ENCODE results near the gene ARL6IP4. TPM values are rescaled to one million over a fixed set of nuclear protein-coding genes. Genes with fewer than 3 reads are reported as not detected.
"Not testable (repeated sequence)": the region's sequence is repeated elsewhere in the genome, so short reads cannot be mapped to it uniquely, and the experiment has no call there.

ARL6IP4 gene
- total and polyA plus RNA-seq, 7 experiments from 2014 or later: 137 to 295 (median 186) TPM

DNA sequence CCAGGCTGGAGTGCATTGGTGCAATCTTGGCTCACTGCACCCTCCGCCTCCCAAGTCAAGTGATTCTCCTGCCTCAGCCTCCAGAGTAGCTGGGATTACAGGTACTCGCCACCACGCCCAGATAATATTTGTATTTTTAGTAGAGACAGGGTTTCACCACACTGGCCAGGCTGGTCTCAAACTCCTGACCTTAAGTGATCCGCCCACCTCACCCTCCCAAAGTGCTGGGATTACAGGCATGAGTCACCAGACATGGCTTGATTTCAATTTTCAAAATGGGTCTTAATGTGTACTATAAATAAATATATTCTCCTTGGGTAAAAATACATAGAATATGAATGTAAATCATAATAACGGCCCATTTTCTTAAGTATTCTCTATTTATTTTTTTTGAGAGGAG lies 39.1 kb upstream of the ARL6IP4 start:
- H3K4me3 ChIP-seq (ENCODE audit: low read length); H3K27me3 Mint-ChIP-seq; H3K9me3 ChIP-seq (ENCODE audit: control insufficient read depth in 2 of 3, low read length in 3 of 3); CTCF ChIA-PET; H3K27me3 ChIP-seq (ENCODE audit: control insufficient read depth in 2 of 2, insufficient read depth in 2 of 2, low read length in 2 of 2); ATAC-seq; H3K36me3 ChIP-seq (ENCODE audit: control insufficient read depth in 2 of 3, insufficient read depth in 3 of 3, low read length in 3 of 3); DNase-seq; H3K27ac ChIP-seq (ENCODE audit: low read depth, low read length); POLR2A ChIA-PET; intact Hi-C loops (cut with micrococcal nuclease); H3K4me3 Mint-ChIP-seq; H3K4me1 ChIP-seq (ENCODE audit: control insufficient read depth in 2 of 2, insufficient read depth in 2 of 2, low read length in 2 of 2); H3K9me3 Mint-ChIP-seq: not testable (repeated sequence)
- H3K36me3 Mint-ChIP-seq: peaks cover 0 to 19% (median 0%) of the 10 kb centered on the region in 5 donors
- peaks cover 0 to 15% (median 5%) of the 10 kb centered on the region in 7 donors for H3K4me1 Mint-ChIP-seq
- peak overlapping the region in 1 of 9 donors; percentile 12 for H3K27ac Mint-ChIP-seq

DNA sequence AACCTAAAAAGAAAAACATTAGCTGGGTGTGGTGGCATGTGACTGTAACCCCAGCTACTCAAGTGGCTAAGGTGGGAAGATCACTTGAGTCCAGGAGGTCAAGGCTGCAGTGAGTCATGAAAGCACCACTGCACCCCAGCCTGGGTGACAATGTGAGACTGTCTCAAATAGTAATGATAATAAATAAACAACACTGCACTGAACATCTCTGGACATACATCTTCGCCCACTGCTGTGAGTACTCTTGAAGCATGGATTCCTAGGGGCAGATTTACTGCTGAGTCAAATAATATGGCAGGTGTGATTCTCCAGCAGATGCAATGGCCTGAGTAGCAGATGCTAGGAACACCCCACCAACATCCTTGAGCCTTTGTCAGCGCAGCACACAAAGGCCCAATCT lies 37.8 kb upstream of the ARL6IP4 start:
- ChIA-PET POLR2A (no interaction called here), CTCF (interaction anchor here (0.6 kb wide), 1 partner anchor 368 kb away, joined by 3 read pairs; no protein-coding TSS in a partner anchor)
- peaks cover 0 to 2% (median 0%) of the 10 kb centered on the region in 3 experiments for H3K36me3 ChIP-seq (ENCODE audit: control insufficient read depth in 2 of 3, insufficient read depth in 3 of 3, low read length in 3 of 3)
- no peaks in the 10 kb centered on the region for H3K27me3 ChIP-seq (ENCODE audit: control insufficient read depth in 2 of 2, insufficient read depth in 2 of 2, low read length in 2 of 2)
- H3K4me3 Mint-ChIP-seq: no peak overlapping the region
- no peaks in the 10 kb centered on the region for H3K27me3 Mint-ChIP-seq
- H3K36me3 Mint-ChIP-seq: peaks cover 0 to 16% (median 0%) of the 10 kb centered on the region in 5 donors
- H3K4me1 Mint-ChIP-seq: peaks cover 0 to 28% (median 8%) of the 10 kb centered on the region in 7 donors
- intact Hi-C loops (cut with micrococcal nuclease): no loop called here
- no peak overlapping the region for H3K27ac ChIP-seq (ENCODE audit: low read depth, low read length)
- no peaks in the 10 kb centered on the region for H3K9me3 ChIP-seq (ENCODE audit: control insufficient read depth in 2 of 3, low read length in 3 of 3)
- no peak for DNase-seq
- H3K4me3 ChIP-seq (ENCODE audit: low read length): no peak overlapping the region
- H3K4me1 ChIP-seq (ENCODE audit: control insufficient read depth in 2 of 2, insufficient read depth in 2 of 2, low read length in 2 of 2): peaks cover 0 to 3% of the 10 kb centered on the region in 2 donors
- peak overlapping the region in 1 of 9 donors; percentile 33 for H3K27ac Mint-ChIP-seq
- H3K9me3 Mint-ChIP-seq: no peaks in the 10 kb centered on the region
- ATAC-seq: no peak

DNA sequence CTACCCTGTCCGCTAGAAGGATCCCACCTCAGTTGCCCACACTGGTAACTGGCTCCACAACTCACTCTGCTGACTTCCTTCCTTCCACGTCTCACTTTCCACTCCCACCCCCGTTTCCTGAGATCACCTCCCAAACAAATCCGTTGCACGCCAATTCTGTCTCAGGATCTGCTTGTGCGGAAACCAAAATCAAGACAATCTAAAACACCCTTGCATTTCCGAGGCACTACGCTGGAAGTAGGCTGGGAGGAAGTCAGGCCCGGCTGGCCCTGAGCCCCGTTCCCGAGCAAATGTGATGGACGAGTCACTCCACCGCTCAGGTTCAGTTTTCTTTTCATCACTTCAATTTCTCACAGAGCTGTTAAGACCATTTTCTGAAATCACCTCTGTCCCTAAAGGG lies 37.3 kb upstream of the ARL6IP4 start:
- intact Hi-C loops (cut with micrococcal nuclease): no loop called here
- no peaks in the 10 kb centered on the region for H3K9me3 Mint-ChIP-seq
- Histone ChIP-seq H3K9me3 (ENCODE audit: control insufficient read depth in 2 of 3, low read length in 3 of 3) (no peaks in the 10 kb centered on the region), H3K27ac (ENCODE audit: low read depth, low read length) (no peak overlapping the region), H3K4me3 (ENCODE audit: low read length) (no peak overlapping the region), H3K36me3 (ENCODE audit: control insufficient read depth in 2 of 3, insufficient read depth in 3 of 3, low read length in 3 of 3) (no peaks in the 10 kb centered on the region), H3K27me3 (ENCODE audit: control insufficient read depth in 2 of 2, insufficient read depth in 2 of 2, low read length in 2 of 2) (no peaks in the 10 kb centered on the region), H3K4me1 (ENCODE audit: control insufficient read depth in 2 of 2, insufficient read depth in 2 of 2, low read length in 2 of 2) (peaks cover 0 to 3% of the 10 kb centered on the region in 2 donors)
- H3K36me3 Mint-ChIP-seq: peaks cover 0 to 11% (median 2%) of the 10 kb centered on the region in 5 donors
- ChIA-PET POLR2A (no interaction called here), CTCF (no interaction called here)
- H3K4me3 Mint-ChIP-seq: peak overlapping the region in 1 of 10 donors; percentile 14
- H3K27ac Mint-ChIP-seq: no peak overlapping the region
- H3K4me1 Mint-ChIP-seq: peaks cover 0 to 30% (median 8%) of the 10 kb centered on the region in 7 donors
- ATAC-seq (no peak), DNase-seq (no peak)
- H3K27me3 Mint-ChIP-seq: no peaks in the 10 kb centered on the region

DNA sequence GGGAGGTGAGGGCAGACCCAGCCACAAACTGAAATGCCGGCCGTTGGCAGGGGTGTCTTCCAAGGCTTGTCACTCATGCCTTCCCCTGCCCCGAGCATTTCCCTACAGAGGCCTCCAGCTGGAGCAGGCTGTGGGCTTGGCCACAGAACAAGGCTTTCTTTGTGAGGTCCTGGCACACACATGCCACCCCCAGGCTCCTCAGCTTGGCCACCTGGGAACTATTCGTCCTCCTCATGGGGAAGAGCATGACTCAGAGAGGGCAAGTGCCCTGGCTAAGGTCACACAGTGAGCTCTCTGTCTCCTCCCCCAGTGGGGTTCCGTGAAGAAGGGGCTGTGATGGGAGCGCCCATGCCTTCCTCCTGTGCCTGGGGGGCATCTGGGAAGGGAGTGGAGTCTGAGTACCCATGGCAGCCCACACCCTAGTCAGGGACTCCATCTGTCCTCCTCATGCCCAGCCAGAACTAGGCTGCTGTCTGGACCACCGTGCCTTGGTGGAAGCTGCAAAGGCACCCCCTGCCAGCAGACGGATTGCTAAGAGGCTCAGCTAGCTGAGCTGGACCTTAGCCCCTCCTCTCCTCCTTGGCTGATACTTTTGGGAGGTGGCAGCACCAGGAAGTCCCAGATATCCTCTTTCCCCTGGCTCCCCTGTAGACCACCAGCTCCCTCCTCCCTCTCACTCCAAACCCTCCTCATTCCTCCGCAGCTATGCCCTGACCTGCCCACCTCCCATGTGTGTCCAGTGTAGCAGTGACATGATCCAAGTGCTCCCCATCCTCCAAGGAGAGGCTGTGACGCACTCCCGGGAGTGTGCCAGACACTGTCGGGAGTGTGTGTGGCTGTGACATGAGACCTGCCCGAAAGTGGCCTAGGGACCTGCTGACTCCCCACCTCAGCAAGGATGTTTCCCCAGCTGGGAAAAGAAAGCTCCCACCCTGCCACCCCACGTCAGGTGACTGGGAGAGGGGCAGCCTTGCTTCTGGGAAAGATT lies 35.6 kb upstream of the ARL6IP4 start:
- CTCF ChIA-PET: interaction anchor here (0.6 to 1.3 kb wide), 2 partner anchors 84 to 1549 kb away, joined by 3 to 5 read pairs; no protein-coding TSS in a partner anchor
- peaks cover 0 to 31% (median 8%) of the 10 kb centered on the region in 7 donors for H3K4me1 Mint-ChIP-seq
- POLR2A ChIA-PET: interaction anchor here (0.6 to 0.9 kb wide), 2 partner anchors 73 to 154 kb away, joined by 3 read pairs; no protein-coding TSS in a partner anchor

DNA sequence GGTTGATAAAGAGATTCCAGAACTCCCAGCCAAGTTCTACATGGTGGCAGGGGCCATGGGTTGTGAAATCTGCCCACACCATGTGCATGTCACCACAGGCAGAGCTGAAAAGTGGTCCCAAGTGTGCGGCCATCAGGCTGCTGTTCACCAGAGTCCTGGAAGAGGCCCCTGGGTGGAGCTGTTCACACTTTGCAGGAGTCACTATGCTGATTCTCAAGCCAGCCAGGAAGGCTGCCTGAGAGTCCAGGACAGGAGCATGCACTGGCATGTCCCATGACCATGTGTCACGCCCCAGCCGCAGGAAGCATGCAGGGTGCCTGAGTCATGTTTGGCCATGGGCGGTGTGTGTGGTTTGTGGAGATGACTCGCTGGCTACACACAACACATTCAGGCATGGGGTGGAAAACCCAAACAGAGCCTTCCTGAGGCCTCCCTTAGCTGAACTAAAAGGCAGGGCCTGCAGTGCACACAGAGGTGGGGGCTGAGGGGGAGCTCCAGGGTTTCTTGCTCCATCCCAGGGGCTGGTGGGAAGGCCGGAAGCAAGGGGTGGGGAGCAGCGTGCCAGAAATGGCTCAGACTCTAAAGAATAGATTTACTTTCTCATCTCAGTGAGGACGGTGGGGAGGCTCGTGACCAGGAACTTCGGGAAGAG lies 33.7 kb upstream of the ARL6IP4 start:
- Mint-ChIP-seq H3K4me1 (peaks cover 0 to 31% (median 8%) of the 10 kb centered on the region in 7 donors), H3K27ac (peak overlapping the region in 3 of 9 donors; percentile 41 to 87 (median 67)), H3K27me3 (no peaks in the 10 kb centered on the region), H3K9me3 (no peaks in the 10 kb centered on the region), H3K4me3 (peak overlapping the region in 2 of 10 donors; percentile 44 to 77), H3K36me3 (peaks cover 0 to 5% (median 3%) of the 10 kb centered on the region in 5 donors)
- Histone ChIP-seq H3K27ac (ENCODE audit: low read depth, low read length) (no peak overlapping the region), H3K36me3 (ENCODE audit: control insufficient read depth in 2 of 3, insufficient read depth in 3 of 3, low read length in 3 of 3) (no peaks in the 10 kb centered on the region), H3K4me1 (ENCODE audit: control insufficient read depth in 2 of 2, insufficient read depth in 2 of 2, low read length in 2 of 2) (peaks cover 0 to 3% of the 10 kb centered on the region in 2 donors), H3K4me3 (ENCODE audit: low read length) (no peak overlapping the region), H3K27me3 (ENCODE audit: control insufficient read depth in 2 of 2, insufficient read depth in 2 of 2, low read length in 2 of 2) (no peaks in the 10 kb centered on the region), H3K9me3 (ENCODE audit: control insufficient read depth in 2 of 3, low read length in 3 of 3) (no peaks in the 10 kb centered on the region)
- intact Hi-C loops (cut with micrococcal nuclease): loop anchor here in 1 of 2 donors (2.0 kb wide), 1 partner anchor 48 kb away; no protein-coding TSS in a partner anchor
- POLR2A ChIA-PET: interaction anchor here (0.9 kb wide), 1 partner anchor 76 kb away, joined by 3 read pairs; no protein-coding TSS in a partner anchor
- DNase-seq (peak in 1 of 9 donors; percentile 88), ATAC-seq (peak; percentile 87)
- CTCF ChIA-PET: interaction anchor here (0.9 to 1.9 kb wide), 2 partner anchors 86 to 153 kb away, joined by 3 to 5 read pairs; no protein-coding TSS in a partner anchor

More for the DNA sequence above, 35.6 kb upstream of the ARL6IP4 start:
- intact Hi-C loops (cut with micrococcal nuclease): no loop called here
- H3K4me1 ChIP-seq (ENCODE audit: control insufficient read depth in 2 of 2, insufficient read depth in 2 of 2, low read length in 2 of 2): peaks cover 0 to 3% of the 10 kb centered on the region in 2 donors
- H3K36me3 ChIP-seq (ENCODE audit: control insufficient read depth in 2 of 3, insufficient read depth in 3 of 3, low read length in 3 of 3): no peaks in the 10 kb centered on the region
- no peak overlapping the region for H3K4me3 Mint-ChIP-seq
- no peaks in the 10 kb centered on the region for H3K27me3 Mint-ChIP-seq
- no peak for ATAC-seq
- no peaks in the 10 kb centered on the region for H3K9me3 ChIP-seq (ENCODE audit: control insufficient read depth in 2 of 3, low read length in 3 of 3)
- no peak overlapping the region for H3K27ac Mint-ChIP-seq
- no peak for DNase-seq
- peaks cover 0 to 6% (median 4%) of the 10 kb centered on the region in 5 donors for H3K36me3 Mint-ChIP-seq
- H3K9me3 Mint-ChIP-seq: no peaks in the 10 kb centered on the region
- H3K4me3 ChIP-seq (ENCODE audit: low read length): no peak overlapping the region
- no peaks in the 10 kb centered on the region for H3K27me3 ChIP-seq (ENCODE audit: control insufficient read depth in 2 of 2, insufficient read depth in 2 of 2, low read length in 2 of 2)
- no peak overlapping the region for H3K27ac ChIP-seq (ENCODE audit: low read depth, low read length)

DNA sequence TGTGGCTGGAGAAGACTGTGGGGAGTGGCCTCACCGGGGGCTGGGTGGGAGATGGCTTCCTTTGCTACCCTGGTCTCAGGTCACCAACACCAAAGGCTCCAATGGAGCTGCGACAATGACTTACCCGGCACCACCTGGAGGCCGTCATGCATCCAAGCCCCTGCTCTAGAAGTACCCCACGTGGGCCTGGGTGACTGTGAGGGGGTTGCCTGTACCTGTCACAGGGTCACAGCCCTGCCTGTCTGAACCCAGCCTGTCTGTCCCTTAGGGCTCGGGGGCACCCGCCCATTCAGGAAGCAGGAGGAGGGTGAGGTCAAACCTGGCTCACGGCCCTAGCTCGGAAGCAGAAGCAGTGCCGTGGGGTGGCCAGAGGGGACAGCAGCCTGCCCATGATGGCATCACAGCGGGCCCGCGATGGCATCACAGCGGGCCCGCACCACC lies 33.1 kb upstream of the ARL6IP4 start:
- no peaks in the 10 kb centered on the region for H3K36me3 ChIP-seq (ENCODE audit: control insufficient read depth in 2 of 3, insufficient read depth in 3 of 3, low read length in 3 of 3)
- Mint-ChIP-seq H3K9me3 (no peaks in the 10 kb centered on the region), H3K27ac (peak overlapping the region in 2 of 9 donors; percentile 67 to 87), H3K36me3 (peaks cover 0 to 5% (median 3%) of the 10 kb centered on the region in 5 donors), H3K4me3 (peak overlapping the region in 1 of 10 donors; percentile 77), H3K27me3 (no peaks in the 10 kb centered on the region), H3K4me1 (peaks cover 0 to 35% (median 8%) of the 10 kb centered on the region in 7 donors)
- peaks cover 0 to 3% of the 10 kb centered on the region in 2 donors for H3K4me1 ChIP-seq (ENCODE audit: control insufficient read depth in 2 of 2, insufficient read depth in 2 of 2, low read length in 2 of 2)
- no peaks in the 10 kb centered on the region for H3K9me3 ChIP-seq (ENCODE audit: control insufficient read depth in 2 of 3, low read length in 3 of 3)
- POLR2A ChIA-PET: no interaction called here
- peak; percentile 56 for ATAC-seq
- H3K27ac ChIP-seq (ENCODE audit: low read depth, low read length): no peak overlapping the region
- intact Hi-C loops (cut with micrococcal nuclease): loop anchor here in 1 of 2 donors (2.0 kb wide), 1 partner anchor 49 kb away; no protein-coding TSS in a partner anchor
- no peak overlapping the region for H3K4me3 ChIP-seq (ENCODE audit: low read length)
- H3K27me3 ChIP-seq (ENCODE audit: control insufficient read depth in 2 of 2, insufficient read depth in 2 of 2, low read length in 2 of 2): no peaks in the 10 kb centered on the region
- no peak for DNase-seq
- CTCF ChIA-PET: interaction anchor here (0.9 to 1.9 kb wide), 2 partner anchors 86 to 154 kb away, joined by 3 to 5 read pairs; no protein-coding TSS in a partner anchor

All from naive thymus-derived CD4-positive, alpha-beta T cell (primary cell).